Neural cell (in vitro differentiated cells): ENCODE data around the gene COX4I1. TPM values are rescaled to one million over a fixed set of nuclear protein-coding genes. Genes with fewer than 3 reads are reported as not detected.

Experiments used
- H2AFZ ChIP-seq: fragments of 200-600, 300-800 bp; sonication (generic), shearing (Covaris generic); 2 replicates; pipeline ENCODE4 v1.6.0; 2014; ENCODE audit warnings: low read depth, mild to moderate bottlenecking, antibody characterized with exemption, low read length, moderate library complexity
- H3F3A ChIP-seq: fragments of 200-600 bp; shearing (Covaris generic); 2 replicates; pipeline ENCODE4 v1.6.1; 2016; ENCODE audit warnings: mild to moderate bottlenecking, moderate library complexity, mixed read lengths, antibody characterized with exemption, low read length; ENCODE audit not compliant: insufficient read depth, poor library complexity, severe bottlenecking
- H3K27ac ChIP-seq: fragments of 200-600, 300-800 bp; sonication (generic), shearing (Covaris generic); 2 replicates; pipeline ENCODE4 v1.5.1; 2014; ENCODE audit warnings: mild to moderate bottlenecking, low read length, moderate library complexity
- H3K27me3 ChIP-seq: fragments of 300-800, 200-600 bp; sonication (generic), shearing (Covaris generic); 2 replicates; pipeline ENCODE4 v1.6.0; 2014; ENCODE audit warnings: mild to moderate bottlenecking, low read depth, low read length, moderate library complexity; ENCODE audit not compliant: insufficient read depth
- H3K36me3 ChIP-seq: fragments of 300-800, 200-600 bp; sonication (generic), shearing (Covaris generic); 2 replicates; pipeline ENCODE4 v1.5.1; 2014; ENCODE audit warnings: mild to moderate bottlenecking, antibody characterized with exemption, low read length, moderate library complexity; ENCODE audit not compliant: insufficient read depth
- H3K4me2 ChIP-seq: fragments of 300-800, 200-600 bp; sonication (generic), shearing (Covaris generic); 2 replicates; pipeline ENCODE4 v1.6.0; 2014; ENCODE audit warnings: mild to moderate bottlenecking, low read length
- H3K4me3 ChIP-seq: fragments of 300-800, 200-600 bp; sonication (generic), shearing (Covaris generic); 2 replicates; pipeline ENCODE4 v1.5.1; 2014; ENCODE audit warnings: mild to moderate bottlenecking, low read length, moderate library complexity
- H3K79me2 ChIP-seq: fragments of 200-600 bp; shearing (Covaris generic); replicated peaks from 2 replicates; pipeline ENCODE4 v1.6.0; 2014; ENCODE audit warnings: mild to moderate bottlenecking, low read length, moderate library complexity; ENCODE audit not compliant: insufficient read depth
- H3K9ac ChIP-seq: fragments of 300-800, 200-600 bp; sonication (generic), shearing (Covaris generic); 2 replicates; pipeline ENCODE4 v1.6.1; 2016; ENCODE audit warnings: mild to moderate bottlenecking, low read length, mixed read lengths
- H3K9me2 ChIP-seq: fragments of 200-600 bp; shearing (Covaris generic); 2 replicates; pipeline ENCODE4 v1.6.1; 2016; ENCODE audit warnings: mild to moderate bottlenecking, low read length, mixed read lengths; ENCODE audit not compliant: insufficient read depth
- H3K9me3 ChIP-seq: fragments of 200-600, 300-800 bp; sonication (generic), shearing (Covaris generic); 2 replicates; pipeline ENCODE4 v1.6.1; 2016; ENCODE audit warnings: mild to moderate bottlenecking, mixed run types, low read length, moderate library complexity, mixed read lengths
- H4K20me1 ChIP-seq: fragments of 200-600 bp; shearing (Covaris generic); 2 replicates; pipeline ENCODE4 v1.6.1; 2016; ENCODE audit warnings: mild to moderate bottlenecking, mixed run types; ENCODE audit not compliant: insufficient read depth
- EP300 ChIP-seq: fragments of 450-650 bp; conservative IDR thresholded peaks from 2 replicates; pipeline ENCODE4 v1.6.1; 2014; ENCODE audit warnings: antibody characterized with exemption, mild to moderate bottlenecking, moderate library complexity; ENCODE audit not compliant: poor library complexity, severe bottlenecking
- EZH2 ChIP-seq: fragments of 200-600, 300-800 bp; shearing (Covaris generic), sonication (generic); IDR thresholded peaks from 2 replicates; pipeline ENCODE4 v1.6.1; 2014; ENCODE audit warnings: antibody characterized with exemption, low read length, borderline replicate concordance, mild to moderate bottlenecking; ENCODE audit not compliant: insufficient read depth, poor library complexity, severe bottlenecking
- MXI1 ChIP-seq: fragments of 450-650 bp; conservative IDR thresholded peaks from 2 replicates; pipeline ENCODE4 v1.6.1; 2014; ENCODE audit warnings: antibody characterized with exemption, mild to moderate bottlenecking; ENCODE audit not compliant: poor library complexity, severe bottlenecking
- POLR2AphosphoS5 ChIP-seq: IDR thresholded peaks from 2 replicates; pipeline ENCODE4 v1.6.1; 2012
- RAD21 ChIP-seq: fragments of 450-650 bp; conservative IDR thresholded peaks from 2 replicates; pipeline ENCODE4 v1.6.1; 2014; ENCODE audit warnings: antibody characterized with exemption, mild to moderate bottlenecking, moderate library complexity
- SMC3 ChIP-seq: fragments of 450-650 bp; conservative IDR thresholded peaks from 2 replicates; pipeline ENCODE4 v1.6.1; 2014; ENCODE audit warnings: antibody characterized with exemption, mild to moderate bottlenecking, moderate library complexity; ENCODE audit not compliant: poor library complexity
- TAF1 ChIP-seq: IDR thresholded peaks from 2 replicates; pipeline ENCODE4 v1.6.1; 2012; ENCODE audit warnings: low read depth
- polyA plus RNA-seq: library from polyadenylated mRNA; depleted of rRNA; stranded (reverse); fragments of >200 nt; gene quantifications from 2 replicates; pipeline ENCODE4 v1.2.3, GENCODE V29; 2014
- TF ChIP-seq, protein P1 (sequence below): IDR thresholded peaks from 2 replicates; pipeline ENCODE4 v1.6.1; 2012; ENCODE audit warnings: borderline replicate concordance
- TF ChIP-seq, protein P2 (sequence below): fragments of 450-650 bp; IDR thresholded peaks from 2 replicates; pipeline ENCODE4 v1.5.1; 2014; ENCODE audit warnings: antibody characterized with exemption, mild to moderate bottlenecking, moderate library complexity; ENCODE audit not compliant: poor library complexity, severe bottlenecking

The COX4I1 gene
- polyA plus RNA-seq, 1 donor from 2014 or later, result 709 TPM

DNA sequence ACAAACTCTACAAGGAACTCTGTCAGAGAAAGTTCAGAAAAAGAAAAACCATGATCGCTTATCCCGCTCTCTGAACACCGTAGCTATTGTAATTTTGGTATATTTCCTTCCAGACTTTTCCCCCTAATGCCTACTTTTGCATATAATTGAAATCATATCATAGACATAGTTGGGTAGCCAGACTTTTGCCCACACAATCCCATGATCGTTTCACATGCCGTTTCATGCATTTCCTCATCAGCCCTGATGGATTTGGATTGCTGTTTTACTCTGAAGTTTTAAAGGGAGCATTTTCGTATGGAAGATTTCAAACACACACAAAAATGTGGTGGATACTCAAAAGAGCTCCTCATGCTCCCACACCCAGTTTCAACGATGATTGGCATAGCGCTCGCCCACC, 31.3 kb downstream of the COX4I1 start:
- Histone ChIP-seq H3K9me2 (no peaks in the 10 kb centered on the region), H3K9me3 (no peaks in the 10 kb centered on the region), H2AFZ (no peak overlapping the region), H3K4me3 (no peak overlapping the region), H3K79me2 (no peaks in the 10 kb centered on the region), H3K36me3 (no peaks in the 10 kb centered on the region), H3F3A (no peaks in the 10 kb centered on the region), H3K9ac (no peak overlapping the region), H3K27ac (no peak overlapping the region), H4K20me1 (no peaks in the 10 kb centered on the region), H3K4me2 (no peak overlapping the region), H3K27me3 (no peaks in the 10 kb centered on the region)
- TF ChIP-seq MXI1 (no peak), TAF1 (no peak), EP300 (no peak), EZH2 (no peak), POLR2AphosphoS5 (no peak), RAD21 (no peak), SMC3 (no peak)
- TF ChIP-seq, protein P1, sequence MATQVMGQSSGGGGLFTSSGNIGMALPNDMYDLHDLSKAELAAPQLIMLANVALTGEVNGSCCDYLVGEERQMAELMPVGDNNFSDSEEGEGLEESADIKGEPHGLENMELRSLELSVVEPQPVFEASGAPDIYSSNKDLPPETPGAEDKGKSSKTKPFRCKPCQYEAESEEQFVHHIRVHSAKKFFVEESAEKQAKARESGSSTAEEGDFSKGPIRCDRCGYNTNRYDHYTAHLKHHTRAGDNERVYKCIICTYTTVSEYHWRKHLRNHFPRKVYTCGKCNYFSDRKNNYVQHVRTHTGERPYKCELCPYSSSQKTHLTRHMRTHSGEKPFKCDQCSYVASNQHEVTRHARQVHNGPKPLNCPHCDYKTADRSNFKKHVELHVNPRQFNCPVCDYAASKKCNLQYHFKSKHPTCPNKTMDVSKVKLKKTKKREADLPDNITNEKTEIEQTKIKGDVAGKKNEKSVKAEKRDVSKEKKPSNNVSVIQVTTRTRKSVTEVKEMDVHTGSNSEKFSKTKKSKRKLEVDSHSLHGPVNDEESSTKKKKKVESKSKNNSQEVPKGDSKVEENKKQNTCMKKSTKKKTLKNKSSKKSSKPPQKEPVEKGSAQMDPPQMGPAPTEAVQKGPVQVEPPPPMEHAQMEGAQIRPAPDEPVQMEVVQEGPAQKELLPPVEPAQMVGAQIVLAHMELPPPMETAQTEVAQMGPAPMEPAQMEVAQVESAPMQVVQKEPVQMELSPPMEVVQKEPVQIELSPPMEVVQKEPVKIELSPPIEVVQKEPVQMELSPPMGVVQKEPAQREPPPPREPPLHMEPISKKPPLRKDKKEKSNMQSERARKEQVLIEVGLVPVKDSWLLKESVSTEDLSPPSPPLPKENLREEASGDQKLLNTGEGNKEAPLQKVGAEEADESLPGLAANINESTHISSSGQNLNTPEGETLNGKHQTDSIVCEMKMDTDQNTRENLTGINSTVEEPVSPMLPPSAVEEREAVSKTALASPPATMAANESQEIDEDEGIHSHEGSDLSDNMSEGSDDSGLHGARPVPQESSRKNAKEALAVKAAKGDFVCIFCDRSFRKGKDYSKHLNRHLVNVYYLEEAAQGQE, result no peak

DNA sequence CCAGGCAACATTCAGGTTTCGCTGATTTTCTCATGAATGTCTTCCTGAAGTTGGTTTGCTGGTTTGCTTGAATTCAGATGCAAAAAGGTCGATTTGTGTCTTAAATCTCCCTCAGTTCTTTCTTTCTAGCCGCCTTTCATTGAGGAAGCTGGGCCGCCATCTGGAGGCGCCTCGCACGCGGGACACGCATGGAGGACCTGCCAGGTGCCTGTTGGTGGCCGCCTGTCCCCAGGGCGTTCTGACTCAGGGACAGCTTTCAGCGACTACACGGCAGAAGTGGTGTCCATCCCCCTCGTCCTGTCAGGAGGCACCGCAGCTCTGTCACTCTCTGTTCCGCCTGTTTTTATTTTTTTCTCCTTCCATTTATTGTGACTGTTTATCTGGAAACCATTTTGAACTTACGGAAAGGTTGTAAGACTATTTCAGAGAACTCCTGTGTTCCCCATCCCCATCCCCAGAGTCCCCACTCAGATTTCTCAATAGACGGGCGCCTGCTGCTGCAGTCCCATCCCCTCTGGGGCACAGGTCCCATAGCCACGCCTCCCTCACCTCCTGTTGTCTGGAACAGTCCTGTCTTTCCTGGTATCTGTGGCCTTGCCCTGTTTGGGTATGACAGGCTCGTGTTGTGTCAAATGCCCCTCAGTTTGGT, 33.2 kb downstream of the COX4I1 start:
- no peaks in the 10 kb centered on the region for H3K36me3 ChIP-seq

More for the DNA sequence above, 33.2 kb downstream of the COX4I1 start:
- Histone ChIP-seq H3K9me3 (no peaks in the 10 kb centered on the region), H3K9me2 (no peaks in the 10 kb centered on the region), H3F3A (no peaks in the 10 kb centered on the region), H3K79me2 (no peaks in the 10 kb centered on the region), H2AFZ (no peak overlapping the region), H3K27me3 (no peaks in the 10 kb centered on the region), H3K9ac (no peak overlapping the region), H3K4me3 (no peak overlapping the region), H4K20me1 (no peaks in the 10 kb centered on the region), H3K4me2 (no peak overlapping the region), H3K27ac (no peak overlapping the region)
- TF ChIP-seq, protein P2, sequence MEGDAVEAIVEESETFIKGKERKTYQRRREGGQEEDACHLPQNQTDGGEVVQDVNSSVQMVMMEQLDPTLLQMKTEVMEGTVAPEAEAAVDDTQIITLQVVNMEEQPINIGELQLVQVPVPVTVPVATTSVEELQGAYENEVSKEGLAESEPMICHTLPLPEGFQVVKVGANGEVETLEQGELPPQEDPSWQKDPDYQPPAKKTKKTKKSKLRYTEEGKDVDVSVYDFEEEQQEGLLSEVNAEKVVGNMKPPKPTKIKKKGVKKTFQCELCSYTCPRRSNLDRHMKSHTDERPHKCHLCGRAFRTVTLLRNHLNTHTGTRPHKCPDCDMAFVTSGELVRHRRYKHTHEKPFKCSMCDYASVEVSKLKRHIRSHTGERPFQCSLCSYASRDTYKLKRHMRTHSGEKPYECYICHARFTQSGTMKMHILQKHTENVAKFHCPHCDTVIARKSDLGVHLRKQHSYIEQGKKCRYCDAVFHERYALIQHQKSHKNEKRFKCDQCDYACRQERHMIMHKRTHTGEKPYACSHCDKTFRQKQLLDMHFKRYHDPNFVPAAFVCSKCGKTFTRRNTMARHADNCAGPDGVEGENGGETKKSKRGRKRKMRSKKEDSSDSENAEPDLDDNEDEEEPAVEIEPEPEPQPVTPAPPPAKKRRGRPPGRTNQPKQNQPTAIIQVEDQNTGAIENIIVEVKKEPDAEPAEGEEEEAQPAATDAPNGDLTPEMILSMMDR, result no peak
- no peak for TF ChIP-seq RAD21
- TF ChIP-seq EP300, result no peak
- TF ChIP-seq, protein P1, result no peak
- no peak for TF ChIP-seq SMC3
- TF ChIP-seq POLR2AphosphoS5, result no peak
- TF ChIP-seq EZH2, result no peak
